GM18505 (cell line): ENCODE results near the gene MAL.

ENCODE experiments used
- ATAC-seq: cut with Tn5 transposase; IDR thresholded peaks from one replicate; pipeline ENCODE4 v1.9.1; 2021; ENCODE audit not compliant: unreplicated experiment
- POLR2A ChIP-seq: IDR thresholded peaks from 4 replicates; pipeline ENCODE4 v1.6.1; 2011; ENCODE audit warnings: borderline replicate concordance; ENCODE audit not compliant: insufficient read depth, insufficient read length; ENCODE audit errors: extremely low read depth

The MAL gene

GRCh38 chr2:95056461-95057459 is 31.3 kb downstream of the MAL start:
- no peak for TF ChIP-seq POLR2A
- ATAC-seq, result no peak

- TF ChIP-seq POLR2A, result no peak
- ATAC-seq, result no peak
Observed at GRCh38 chr2:95057535-95058370, 32.2 kb downstream of the MAL start.

GRCh38 chr2:95058466-95058988 is 33.0 kb downstream of the MAL start:
- TF ChIP-seq POLR2A, result no peak
- no peak for ATAC-seq

- ATAC-seq, result no peak
- no peak for TF ChIP-seq POLR2A
Observed at GRCh38 chr2:95058989-95059641, 33.6 kb downstream of the MAL start.

- ATAC-seq, result no peak
- no peak for TF ChIP-seq POLR2A
Observed at GRCh38 chr2:95059656-95060370, 34.3 kb downstream of the MAL start.

GRCh38 chr2:95060446-95061118 is 35.1 kb downstream of the MAL start:
- no peak for TF ChIP-seq POLR2A
- ATAC-seq, result no peak

GRCh38 chr2:95061119-95061512 is 35.6 kb downstream of the MAL start:
- TF ChIP-seq POLR2A, result no peak
- ATAC-seq, result no peak

GRCh38 chr2:95061601-95062183 is 36.2 kb downstream of the MAL start:
- ATAC-seq, result no peak
- no peak for TF ChIP-seq POLR2A

GRCh38 chr2:95062242-95063085 is 37.0 kb downstream of the MAL start:
- ATAC-seq, result peak; percentile 21
- no peak for TF ChIP-seq POLR2A

- peak; percentile 74 for ATAC-seq
- no peak for TF ChIP-seq POLR2A
Observed at GRCh38 chr2:95063086-95063958, 37.8 kb downstream of the MAL start.

GRCh38 chr2:95068256-95068655 is 42.7 kb downstream of the MAL start:
- no peak for ATAC-seq
- TF ChIP-seq POLR2A, result no peak
